C4-2B (cell line): ENCODE data around the gene PTPA.

ENCODE experiments used
- H3K27ac ChIP-seq: fragments of 450-650 bp; 2 replicates; pipeline ENCODE4 v1.5.1; 2017
- ZFX ChIP-seq: fragments of 450-650 bp; IDR thresholded peaks from 2 replicates; pipeline ENCODE4 v1.6.1; 2017
- TF ChIP-seq, protein P1 (sequence below): fragments of 450-650 bp; conservative IDR thresholded peaks from 2 replicates; pipeline ENCODE4 v1.5.1; 2017; ENCODE audit warnings: mild to moderate bottlenecking

PTPA gene

DNA sequence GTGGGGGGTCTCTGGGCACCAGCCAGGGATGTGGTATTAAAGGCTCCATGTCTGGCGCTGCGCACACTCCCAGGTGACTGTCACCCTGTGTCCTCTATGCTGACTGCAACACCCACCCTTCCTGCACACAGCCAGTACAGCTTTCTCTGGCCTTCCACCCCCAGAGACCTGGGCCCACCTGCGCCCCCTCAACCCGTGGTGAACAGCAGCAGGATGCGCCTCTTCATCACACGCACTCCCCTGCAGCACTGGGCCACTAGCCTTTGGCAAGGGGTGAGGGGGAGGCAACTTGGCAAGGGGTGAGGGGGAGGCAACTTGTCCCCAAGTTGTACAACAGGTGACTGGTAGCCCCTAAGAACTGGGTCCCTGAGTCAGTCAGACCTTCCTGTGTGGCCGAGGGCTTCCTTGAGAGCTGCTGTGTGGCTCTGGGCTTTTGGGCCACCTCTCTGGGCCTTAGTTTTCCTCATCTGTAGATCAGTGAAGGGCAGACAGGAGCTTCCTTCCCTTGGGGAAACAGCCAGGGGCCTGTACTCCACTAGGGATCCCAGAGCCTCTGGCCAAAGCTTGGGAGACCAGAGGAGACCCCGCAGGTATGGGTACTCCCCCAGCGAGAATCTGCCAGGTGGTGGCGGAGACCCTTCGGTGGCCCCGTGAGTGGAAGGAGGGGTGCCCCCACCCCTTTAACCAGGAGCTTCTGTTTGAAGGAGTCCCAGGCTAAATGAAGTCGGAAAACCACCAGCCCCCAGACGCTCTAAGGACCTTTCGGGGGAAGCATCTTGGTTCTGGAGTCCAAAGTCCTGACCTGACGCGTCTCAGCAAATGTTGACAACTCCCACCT lies 5.1 kb upstream of the PTPA start:
- no peak overlapping the region; the same call in 1 of the 2 replicates for H3K27ac ChIP-seq

DNA sequence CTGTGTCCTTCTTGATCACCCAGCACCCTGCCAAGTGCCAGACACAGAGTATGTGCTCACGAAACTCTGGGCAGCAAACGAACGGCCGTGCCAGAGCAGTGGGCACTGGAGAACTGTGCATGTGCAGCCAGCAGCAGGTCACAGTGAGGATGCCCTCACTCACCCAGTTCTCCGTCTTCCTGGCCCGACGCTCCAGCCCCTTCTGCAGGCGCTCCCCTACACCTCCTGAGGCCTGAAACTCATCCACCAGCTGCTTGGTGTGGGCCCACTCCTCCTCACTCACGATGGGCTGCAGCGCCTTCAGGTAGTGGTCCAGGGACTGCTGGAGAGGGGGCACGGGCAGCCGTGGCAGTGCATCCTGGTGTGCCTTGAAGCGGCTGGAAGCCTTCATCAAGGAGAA lies 3.6 kb upstream of the PTPA start:
- TF ChIP-seq ZFX, result no peak
- TF ChIP-seq, protein P1, sequence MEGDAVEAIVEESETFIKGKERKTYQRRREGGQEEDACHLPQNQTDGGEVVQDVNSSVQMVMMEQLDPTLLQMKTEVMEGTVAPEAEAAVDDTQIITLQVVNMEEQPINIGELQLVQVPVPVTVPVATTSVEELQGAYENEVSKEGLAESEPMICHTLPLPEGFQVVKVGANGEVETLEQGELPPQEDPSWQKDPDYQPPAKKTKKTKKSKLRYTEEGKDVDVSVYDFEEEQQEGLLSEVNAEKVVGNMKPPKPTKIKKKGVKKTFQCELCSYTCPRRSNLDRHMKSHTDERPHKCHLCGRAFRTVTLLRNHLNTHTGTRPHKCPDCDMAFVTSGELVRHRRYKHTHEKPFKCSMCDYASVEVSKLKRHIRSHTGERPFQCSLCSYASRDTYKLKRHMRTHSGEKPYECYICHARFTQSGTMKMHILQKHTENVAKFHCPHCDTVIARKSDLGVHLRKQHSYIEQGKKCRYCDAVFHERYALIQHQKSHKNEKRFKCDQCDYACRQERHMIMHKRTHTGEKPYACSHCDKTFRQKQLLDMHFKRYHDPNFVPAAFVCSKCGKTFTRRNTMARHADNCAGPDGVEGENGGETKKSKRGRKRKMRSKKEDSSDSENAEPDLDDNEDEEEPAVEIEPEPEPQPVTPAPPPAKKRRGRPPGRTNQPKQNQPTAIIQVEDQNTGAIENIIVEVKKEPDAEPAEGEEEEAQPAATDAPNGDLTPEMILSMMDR, result no peak
- H3K27ac ChIP-seq, result peak overlapping the region; percentile 96; the same call in 1 of the 2 replicates

More for the DNA sequence above, 5.1 kb upstream of the PTPA start:
- TF ChIP-seq, protein P1, result no peak
- TF ChIP-seq ZFX, result no peak

DNA sequence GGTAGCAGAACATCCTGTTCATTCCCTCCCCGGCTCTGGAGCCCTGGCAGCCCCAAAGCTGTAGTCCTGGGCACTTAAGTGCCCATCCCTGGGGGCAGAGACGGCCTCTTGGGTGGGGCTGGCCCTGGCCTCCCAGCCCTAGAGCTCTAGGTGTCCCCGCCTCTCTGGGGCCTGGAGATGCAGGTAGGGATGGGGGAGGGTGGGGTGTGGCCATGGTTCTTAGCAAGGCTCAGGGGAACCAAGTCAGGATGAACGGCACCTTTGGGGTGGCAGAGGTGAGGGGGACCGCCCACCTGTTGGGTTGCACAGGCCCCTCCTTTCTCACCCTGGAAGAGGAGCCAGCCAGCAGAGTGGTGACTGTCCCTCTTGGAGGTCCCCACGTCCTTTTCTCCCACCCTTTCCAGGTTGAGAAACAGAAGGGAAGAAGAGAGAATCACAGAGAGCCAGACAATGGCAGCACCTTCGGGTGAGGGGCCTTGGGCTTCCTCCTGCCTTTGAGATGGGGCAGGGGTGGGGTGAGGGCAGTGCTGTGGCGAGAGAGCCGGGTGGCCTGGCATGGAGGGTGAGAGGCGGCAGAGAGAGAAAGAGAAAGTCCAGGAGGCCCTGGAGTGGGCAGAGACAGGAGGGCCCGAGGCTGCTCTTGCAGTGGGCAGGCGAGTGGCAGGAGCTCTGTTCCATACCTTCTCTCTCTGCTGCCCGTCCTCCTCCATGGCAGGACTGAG lies 3.0 kb upstream of the PTPA start:
- TF ChIP-seq, protein P1, result no peak
- no peak for TF ChIP-seq ZFX
- peak overlapping the region; percentile 96 for H3K27ac ChIP-seq

DNA sequence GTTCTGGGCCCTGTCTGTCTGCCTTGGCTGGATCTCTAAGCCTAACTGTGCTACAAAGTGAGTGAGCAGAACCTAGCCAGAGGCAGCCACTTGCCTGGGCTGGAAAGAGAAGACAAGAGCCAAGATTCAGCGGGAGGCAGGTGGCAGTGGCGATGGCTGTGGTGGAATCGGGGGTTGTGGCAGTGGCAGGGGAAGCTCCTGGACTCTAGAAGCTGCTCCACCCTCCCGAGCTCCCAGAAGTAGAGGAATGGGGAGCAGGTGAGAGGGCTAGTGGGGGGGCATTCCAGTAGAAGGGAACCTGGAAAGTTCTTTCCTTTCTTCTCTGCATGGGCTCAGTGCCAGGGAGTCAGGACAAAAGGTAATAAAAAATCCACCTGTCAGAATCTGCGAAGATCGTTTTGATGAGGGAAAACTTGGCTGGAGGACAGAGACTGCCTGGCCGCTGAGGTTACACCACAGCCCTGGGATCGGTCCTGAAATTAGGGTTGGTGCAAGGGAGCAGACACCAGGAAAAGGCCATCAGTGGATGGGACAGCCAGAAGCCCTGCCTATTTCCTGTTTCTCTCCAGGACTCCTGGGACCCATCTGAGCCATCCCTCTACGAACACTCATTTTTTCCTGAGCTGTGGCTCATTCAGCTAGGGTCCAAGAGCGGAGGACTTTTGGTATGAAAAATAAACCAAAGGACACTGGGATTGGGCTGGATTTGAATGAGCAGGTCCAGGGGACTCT lies 2.2 kb upstream of the PTPA start:
- TF ChIP-seq ZFX, result no peak
- TF ChIP-seq, protein P1, result no peak
- H3K27ac ChIP-seq, result peak overlapping the region; percentile 96

DNA sequence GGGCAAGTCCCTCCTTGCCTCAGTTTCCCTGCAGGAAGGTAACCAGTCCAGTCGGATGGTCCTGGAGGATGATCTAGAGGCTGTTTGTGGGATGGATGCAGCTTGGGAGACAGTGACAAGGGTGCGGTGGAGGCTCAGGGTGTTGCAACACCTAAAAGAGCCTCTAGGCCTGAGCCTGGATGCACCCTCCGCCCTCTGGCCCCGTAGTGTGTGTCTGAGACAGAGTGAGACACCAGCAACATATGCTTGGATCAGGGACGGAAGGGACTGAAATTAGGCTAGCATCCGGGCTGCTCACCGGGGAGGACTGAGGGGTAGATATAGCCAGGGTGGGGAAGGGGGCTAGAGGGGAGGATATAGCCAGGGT lies 1.7 kb upstream of the PTPA start:
- H3K27ac ChIP-seq, result peak overlapping the region; percentile 96
- TF ChIP-seq, protein P1, result no peak
- no peak for TF ChIP-seq ZFX

DNA sequence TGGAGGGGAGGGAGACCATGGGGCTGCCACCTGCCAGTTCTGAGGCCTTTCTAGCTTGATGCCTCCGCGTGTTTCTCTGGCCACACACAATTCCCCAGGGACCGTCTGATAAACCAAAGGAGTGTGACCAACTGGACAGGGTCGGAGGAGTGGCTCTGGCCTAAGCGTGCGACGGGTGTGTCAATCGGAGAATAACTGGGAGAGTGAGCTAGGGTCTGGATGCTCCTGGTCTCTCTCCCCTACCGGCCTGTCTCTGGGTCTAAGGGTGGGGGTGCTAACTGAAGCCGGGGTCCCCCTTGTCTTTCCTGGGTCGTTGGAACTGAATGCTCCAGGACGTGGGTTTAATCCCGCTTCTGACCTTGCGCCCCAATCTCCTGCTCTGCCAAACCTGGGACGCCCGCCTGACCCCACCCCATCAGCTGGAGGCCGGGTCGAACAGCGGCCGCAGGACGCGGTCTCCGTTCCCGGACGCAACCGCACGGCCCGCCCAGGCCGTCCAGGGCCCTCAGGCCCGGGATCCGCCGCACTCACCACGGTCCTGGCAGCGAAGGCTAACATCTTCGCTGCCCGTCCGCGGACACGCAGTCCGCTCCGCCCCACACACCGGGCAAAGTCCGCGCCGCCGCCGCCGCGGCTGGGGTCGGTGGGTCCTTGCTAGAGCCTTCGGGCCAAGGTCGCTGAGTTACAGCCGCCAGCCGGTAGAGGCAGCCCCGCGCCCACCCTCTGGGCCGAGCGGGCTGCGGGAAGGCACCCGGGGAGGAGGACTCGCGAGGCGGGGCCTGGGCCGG lies 1.1 kb upstream of the PTPA start:
- H3K27ac ChIP-seq, result peak overlapping the region; percentile 96
- no peak for TF ChIP-seq ZFX
- TF ChIP-seq, protein P1, result no peak
